IMR-90 (cell line): Measurements from ENCODE around the gene TMEM209. TPM values are rescaled to one million over a fixed set of nuclear protein-coding genes. Genes with fewer than 3 reads are reported as not detected.
A peak's percentile ranks its signal among the peaks of the same experiment; 100 is the strongest.

ENCODE experiments used
- ATAC-seq: fragments of 200-7000 bp; cut with Tn5 transposase; 2 replicates; pipeline ENCODE4 v1.9.1; 2020; ENCODE audit warnings: low read depth, mild to moderate bottlenecking, moderate library complexity
- BruUV-seq: library from RNA; stranded (reverse); fragments of 400-500 nt; replicated peaks from 2 replicates; lab custom pipeline; 2021; lab: Mats Ljungman, UMichigan
- CTCF ChIA-PET: fragments of 300-600 bp; formaldehyde crosslinking; extraction: SDS; loops from one replicate; lab custom pipeline; 2021; ENCODE audit warnings: antibody characterized with exemption; lab: Yijun Ruan, JAX
- POLR2A ChIA-PET: fragments of 300-600 bp; sonication (Branson Sonifier 250); formaldehyde crosslinking; loops from one replicate; lab custom pipeline; 2022; ENCODE audit warnings: antibody characterized with exemption; ENCODE audit not compliant: unreplicated experiment; lab: Charles Lee
- DNase-seq: peaks from one replicate; pipeline ENCODE4 v3.0.0; 2013
- H2AFZ ChIP-seq: replicated peaks from 2 replicates; pipeline ENCODE3; 2013; ENCODE audit warnings: low read length, mild to moderate bottlenecking; ENCODE audit not compliant: poor library complexity
- H2AK5ac ChIP-seq: 2 replicates; pipeline ENCODE4 v1.6.1; 2013; ENCODE audit warnings: low read depth, low read length, inconsistent platforms
- H2AK9ac ChIP-seq: replicated peaks from 2 replicates; pipeline ENCODE3; 2013; ENCODE audit warnings: mild to moderate bottlenecking, low read depth, low read length, moderate library complexity; ENCODE audit not compliant: poor library complexity
- H2BK120ac ChIP-seq: 2 replicates; pipeline ENCODE4 v1.6.1; 2013; ENCODE audit warnings: low read depth, low read length, inconsistent platforms
- H2BK15ac ChIP-seq: 3 replicates; pipeline ENCODE4 v1.6.1; 2013; ENCODE audit warnings: low read depth, low read length, inconsistent platforms
- H2BK20ac ChIP-seq: 2 replicates; pipeline ENCODE4 v1.6.1; 2013; ENCODE audit warnings: low read depth, mild to moderate bottlenecking, inconsistent platforms, low read length, moderate library complexity
- H2BK5ac ChIP-seq: 2 replicates; pipeline ENCODE4 v1.6.1; 2013; ENCODE audit warnings: mild to moderate bottlenecking, low read depth, low read length, inconsistent platforms; ENCODE audit not compliant: poor library complexity, severe bottlenecking
- H3K14ac ChIP-seq: replicated peaks from 2 replicates; pipeline ENCODE4 v1.6.1; 2013; ENCODE audit warnings: low read depth, low read length, inconsistent platforms
- H3K18ac ChIP-seq: 2 replicates; pipeline ENCODE4 v1.6.1; 2013; ENCODE audit warnings: low read depth, low read length, control low read depth
- H3K23ac ChIP-seq: 2 replicates; pipeline ENCODE4 v1.6.1; 2013; ENCODE audit warnings: low read depth, low read length, inconsistent platforms
- H3K27ac ChIP-seq: 2 replicates; pipeline ENCODE4 v1.5.1; 2013; ENCODE audit warnings: mild to moderate bottlenecking, control low read depth, low read length; ENCODE audit not compliant: insufficient read depth
- H3K27me3 ChIP-seq: 2 replicates; pipeline ENCODE4 v1.6.1; 2013; ENCODE audit warnings: low read length; ENCODE audit not compliant: control insufficient read depth, insufficient read depth
- H3K36me3 ChIP-seq: 2 replicates; pipeline ENCODE4 v1.6.1; 2013; ENCODE audit warnings: low read length, mixed read lengths; ENCODE audit not compliant: control insufficient read depth, insufficient read depth
- H3K4ac ChIP-seq: 2 replicates; pipeline ENCODE4 v1.6.1; 2013; ENCODE audit warnings: low read depth, low read length, inconsistent platforms
- H3K4me1 ChIP-seq: 2 replicates; pipeline ENCODE4 v1.6.1; 2013; ENCODE audit warnings: low read length, mixed read lengths; ENCODE audit not compliant: control insufficient read depth, insufficient read depth
- H3K4me2 ChIP-seq: 2 replicates; pipeline ENCODE4 v1.6.1; 2013; ENCODE audit warnings: low read depth, mild to moderate bottlenecking, control low read depth, low read length, moderate library complexity
- H3K4me3 ChIP-seq: 2 replicates; pipeline ENCODE4 v1.5.1; 2013; ENCODE audit warnings: low read depth, mild to moderate bottlenecking, control low read depth, low read length, moderate library complexity; ENCODE audit not compliant: insufficient read depth
- H3K56ac ChIP-seq: 2 replicates; pipeline ENCODE4 v1.6.1; 2013; ENCODE audit warnings: low read length, inconsistent platforms; ENCODE audit not compliant: insufficient read depth; ENCODE audit errors: extremely low read depth
- H3K79me1 ChIP-seq, 2 experiments: 2 replicates each; pipeline ENCODE4 v1.6.1; 2013; ENCODE audit warnings: low read length in 2 of 2, inconsistent platforms in 1 of 2, low read depth in 1 of 2
- H3K9ac ChIP-seq: 2 replicates; pipeline ENCODE4 v1.6.1; 2013; ENCODE audit warnings: low read depth, low read length, control low read depth
- H3K9me1 ChIP-seq: 2 replicates; pipeline ENCODE4 v1.6.1; 2013; ENCODE audit warnings: low read length, inconsistent platforms; ENCODE audit not compliant: insufficient read depth
- H3K9me3 ChIP-seq: 2 replicates; pipeline ENCODE4 v1.6.1; 2013; ENCODE audit warnings: low read length; ENCODE audit not compliant: control insufficient read depth, insufficient read depth
- H4K20me1 ChIP-seq: 2 replicates; pipeline ENCODE4 v1.6.1; 2013; ENCODE audit warnings: low read length, inconsistent platforms; ENCODE audit not compliant: insufficient read depth
- H4K5ac ChIP-seq: 2 replicates; pipeline ENCODE4 v1.6.1; 2013; ENCODE audit warnings: mild to moderate bottlenecking, low read depth, low read length, control low read depth
- H4K8ac ChIP-seq, 2 experiments: 2 replicates each; pipeline ENCODE4 v1.6.1; 2013; ENCODE audit warnings: low read depth in 2 of 2, low read length in 2 of 2, control low read depth in 1 of 2, inconsistent platforms in 1 of 2
- H4K91ac ChIP-seq: 2 replicates; pipeline ENCODE4 v1.6.1; 2013; ENCODE audit warnings: low read depth, low read length, inconsistent platforms; ENCODE audit not compliant: insufficient read depth
- BHLHE40 ChIP-seq: fragments of 150-350 bp; IDR thresholded peaks from 2 replicates; pipeline ENCODE4 v1.6.1; 2016; ENCODE audit warnings: mild to moderate bottlenecking, low read depth, low read length
- CEBPB ChIP-seq: IDR thresholded peaks from 2 replicates; pipeline ENCODE4 v1.6.1; 2012; ENCODE audit warnings: low read depth, low read length, improper control_type of control experiment
- CHD1 ChIP-seq: IDR thresholded peaks from 2 replicates; pipeline ENCODE4 v1.6.1; 2012; ENCODE audit warnings: low read depth, low read length, improper control_type of control experiment
- CTCF ChIP-seq: conservative IDR thresholded peaks from 2 replicates; pipeline ENCODE4 v1.5.1; 2012; ENCODE audit warnings: mild to moderate bottlenecking, low read depth, low read length, improper control_type of control experiment
- POLR2A ChIP-seq: IDR thresholded peaks from 2 replicates; pipeline ENCODE4 v1.6.1; 2012; ENCODE audit warnings: mild to moderate bottlenecking, low read depth, low read length
- RCOR1 ChIP-seq: IDR thresholded peaks from 2 replicates; pipeline ENCODE4 v1.6.1; 2012; ENCODE audit warnings: mild to moderate bottlenecking, low read length, improper control_type of control experiment; ENCODE audit not compliant: insufficient replicate concordance
- RFX5 ChIP-seq: IDR thresholded peaks from 2 replicates; pipeline ENCODE4 v1.8.0; 2012; ENCODE audit warnings: low read depth, mild to moderate bottlenecking, low read length, moderate library complexity
- SMC3 ChIP-seq: fragments of 150-350 bp; IDR thresholded peaks from 2 replicates; pipeline ENCODE4 v1.6.1; 2016; ENCODE audit warnings: low read depth, mild to moderate bottlenecking, antibody characterized with exemption, low read length, moderate library complexity
- WGBS, 2 experiments: methylation state at CpG; one replicate each; pipeline versions ENCODE4 v1.1.5 to v1.1.7; 2013; ENCODE audit warnings: missing lambda C conversion rate in 2 of 2; ENCODE audit not compliant: insufficient read length in 1 of 2; ENCODE audit errors: extremely low coverage in 2 of 2; 5-methylcytosine and 5-hydroxymethylcytosine counted together
- dilution Hi-C: fragments of 300-500 bp; cut with HindIII; formaldehyde crosslinking; loops from one replicate; pipeline ENCODE4 v1.14.3; 2018; ENCODE audit warnings: low sequenced_read_pairs; ENCODE audit not compliant: unreplicated experiment
- in situ Hi-C: fragments of 300-500 bp; cut with MboI; formaldehyde crosslinking; loops from 3 replicates; pipeline ENCODE4 v1.14.3; 2019; ENCODE audit warnings: low sequenced_read_pairs, inconsistent platforms, mixed read lengths
- intact Hi-C: fragments of 100-400 bp; cut with micrococcal nuclease; formaldehyde crosslinking; loops from 2 replicates; pipeline ENCODE4 v1.10.0; 2022
- polyA plus RNA-seq, 3 experiments: library from polyadenylated mRNA; depleted of rRNA; stranded (reverse); fragments of >200 nt; gene quantifications; 2 replicates each; pipeline ENCODE4 v1.2.3, GENCODE V29; 2012; ENCODE audit warnings: low replicate concordance in 1 of 3
- total RNA-seq: library from RNA; depleted of rRNA; stranded (reverse); fragments of >200 nt; gene quantifications from 2 replicates; pipeline ENCODE4 v1.2.3, GENCODE V29; 2012

TMEM209 gene
- total and polyA plus RNA-seq, 2 of the 4 experiments (the other 2 are of a cell fraction), result 8.0 to 11.3 TPM

DNA sequence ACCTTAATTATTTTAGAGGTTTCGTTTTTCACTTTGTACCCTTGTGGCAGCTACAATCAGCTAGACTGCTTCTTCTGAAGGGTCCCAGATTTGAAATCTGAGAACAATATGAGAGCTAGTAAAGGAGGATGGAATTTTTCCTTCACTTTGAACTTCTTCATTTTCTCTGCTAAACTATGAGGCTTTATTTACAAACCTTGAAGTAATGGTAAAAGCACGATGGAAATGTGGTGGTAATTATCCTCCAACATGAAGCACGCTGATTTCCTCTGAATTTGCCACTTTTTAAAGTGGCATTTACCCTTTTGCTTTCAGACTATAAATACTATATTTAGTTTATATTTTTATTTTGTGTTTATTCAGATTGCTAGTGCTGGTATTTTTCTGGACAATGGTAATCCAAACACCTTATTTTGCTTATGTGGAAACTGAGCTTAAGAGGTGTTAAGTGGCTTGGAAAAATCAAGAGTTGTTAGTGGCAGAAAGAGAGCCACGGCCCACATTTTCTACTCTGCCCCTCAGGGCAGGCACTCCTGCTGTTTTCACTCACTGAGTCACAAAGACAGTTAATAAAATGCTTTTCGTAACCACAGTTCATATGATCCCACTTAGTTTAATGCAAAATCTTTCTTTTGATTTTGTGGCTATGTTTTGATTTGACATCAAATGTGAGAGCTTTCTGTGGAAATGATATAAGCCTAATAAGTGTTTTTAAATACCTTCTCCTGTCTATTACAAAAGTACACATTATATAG is 5.2 kb upstream of the TMEM209 start (continued):
- TF ChIP-seq POLR2A, result no peak
- no peak for TF ChIP-seq CHD1

DNA sequence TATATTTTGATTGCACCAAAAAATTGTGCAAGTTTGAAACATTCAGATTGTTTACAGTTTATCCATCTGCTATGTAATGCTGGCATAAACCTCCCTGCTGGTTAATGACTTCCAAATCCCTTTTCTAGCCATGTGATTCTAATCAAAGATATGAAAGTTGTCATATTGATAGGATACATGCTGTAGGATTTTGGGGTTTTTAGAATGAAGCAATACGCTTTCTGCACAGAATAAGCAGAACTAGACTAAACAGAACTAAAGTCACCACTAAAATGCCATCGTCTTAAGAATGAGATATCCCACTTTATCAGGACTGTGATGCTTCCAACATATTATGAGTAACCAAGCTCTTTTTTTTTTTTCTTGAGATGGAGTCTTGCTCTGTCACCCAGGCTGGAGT is 3.3 kb upstream of the TMEM209 start:
- CTCF ChIA-PET, result interaction anchor here (0.5 kb wide), 1 partner anchor 121 kb away, joined by 3 read pairs; no protein-coding TSS in a partner anchor

More for the DNA sequence above, 3.3 kb upstream of the TMEM209 start:
- DNase-seq, result peak; percentile 33
- H4K8ac ChIP-seq, result no peak overlapping the region
- H3K9me3 ChIP-seq, result no peaks in the 10 kb centered on the region
- no peak overlapping the region for H3K23ac ChIP-seq
- no peak overlapping the region for H2BK5ac ChIP-seq
- H2AFZ ChIP-seq, result no peak overlapping the region
- POLR2A ChIA-PET, result interaction anchor here (0.6 kb wide), 1 partner anchor 33 kb away, joined by 3 read pairs; no protein-coding TSS in a partner anchor
- H3K9me1 ChIP-seq, result no peaks in the 10 kb centered on the region
- WGBS, 2 experiments, result no CpG with 5 or more reads among the region's 2 CpGs
- no peak overlapping the region for H2BK20ac ChIP-seq
- H3K4me3 ChIP-seq, result no peak overlapping the region
- no peak overlapping the region for H2AK5ac ChIP-seq
- ATAC-seq, result no peak; the same call in 1 of the 2 replicates
- no peak overlapping the region for H3K4me2 ChIP-seq
- intact Hi-C loops (no loop called here), in situ Hi-C loops (no loop called here), dilution Hi-C loops (no loop called here)
- no peak overlapping the region for H3K18ac ChIP-seq
- H3K56ac ChIP-seq, result no peak overlapping the region
- H4K5ac ChIP-seq, result no peak overlapping the region
- TF ChIP-seq RCOR1 (no peak), POLR2A (no peak), SMC3 (no peak), RFX5 (no peak), BHLHE40 (no peak), CTCF (no peak), CEBPB (no peak)
- peak overlapping the region; percentile 56; the same call in 1 of the 2 replicates for H3K27ac ChIP-seq
- H2AK9ac ChIP-seq, result no peak overlapping the region
- no peak overlapping the region for H3K14ac ChIP-seq
- H4K91ac ChIP-seq, result no peak overlapping the region
- no peak overlapping the region for H3K9ac ChIP-seq
- no peak overlapping the region for H3K4ac ChIP-seq
- no peaks in the 10 kb centered on the region for H3K36me3 ChIP-seq
- BruUV-seq, result no TSS peak
- H2BK120ac ChIP-seq, result no peak overlapping the region
- no peaks in the 10 kb centered on the region for H4K20me1 ChIP-seq
- H3K27me3 ChIP-seq, result no peaks in the 10 kb centered on the region
- H3K79me1 ChIP-seq, result peaks cover 5 to 14% of the 10 kb centered on the region in 2 experiments; a peak in 2 of 4 replicates
- no peak overlapping the region for H2BK15ac ChIP-seq
- peaks cover 4% of the 10 kb centered on the region for H3K4me1 ChIP-seq
